HG02884 (cell line): Measurements from ENCODE around the gene EHD2.
"Not testable (repeated sequence)": the region's sequence is repeated elsewhere in the genome, so short reads cannot be mapped to it uniquely, and the experiment has no call there.

Experiments
- ATAC-seq: cut with Tn5 transposase; IDR thresholded peaks from one replicate; pipeline ENCODE4 v1.9.1; 2021; ENCODE audit warnings: mild to moderate bottlenecking, moderate library complexity; ENCODE audit not compliant: unreplicated experiment

Gene EHD2

GRCh38 chr19:47713046-47714021, at the start of gene EHD2:
TSS of gene EHD2 (plus strand) at chr19:47713422. CDS start at chr19:47716613, 3,191 bp downstream.
- ATAC-seq = no peak

- ATAC-seq = no peak
Measured at GRCh38 chr19:47663435-47663910, 49.7 kb upstream of the EHD2 start.

- no peak for ATAC-seq
Measured at GRCh38 chr19:47663911-47664771, 49.1 kb upstream of the EHD2 start.

GRCh38 chr19:47668556-47668955, 44.7 kb upstream of the EHD2 start:
- not testable (repeated sequence) for ATAC-seq

- ATAC-seq = no peak
Measured at GRCh38 chr19:47670736-47671135, 42.5 kb upstream of the EHD2 start.

- ATAC-seq = no peak
Measured at GRCh38 chr19:47671499-47671898, 41.7 kb upstream of the EHD2 start.

GRCh38 chr19:47673426-47673825, 39.8 kb upstream of the EHD2 start:
- ATAC-seq = no peak

GRCh38 chr19:47674548-47674947, 38.7 kb upstream of the EHD2 start:
- no peak for ATAC-seq

- ATAC-seq = no peak
Measured at GRCh38 chr19:47675271-47675670, 38.0 kb upstream of the EHD2 start.

GRCh38 chr19:47675859-47676258, 37.4 kb upstream of the EHD2 start:
- ATAC-seq = no peak

GRCh38 chr19:47676811-47677210, 36.4 kb upstream of the EHD2 start:
- ATAC-seq = no peak

GRCh38 chr19:47679251-47679900, 33.8 kb upstream of the EHD2 start:
- ATAC-seq = no peak

- ATAC-seq = no peak
Measured at GRCh38 chr19:47679922-47680857, 33.0 kb upstream of the EHD2 start.

- ATAC-seq = no peak
Measured at GRCh38 chr19:47680858-47681332, 32.3 kb upstream of the EHD2 start.

- no peak for ATAC-seq
Measured at GRCh38 chr19:47681388-47681787, 31.8 kb upstream of the EHD2 start.

- ATAC-seq = no peak
Measured at GRCh38 chr19:47681936-47682335, 31.3 kb upstream of the EHD2 start.

GRCh38 chr19:47682939-47683338, 30.3 kb upstream of the EHD2 start:
- ATAC-seq = no peak

GRCh38 chr19:47686679-47687450, 26.4 kb upstream of the EHD2 start:
- no peak for ATAC-seq

- no peak for ATAC-seq
Measured at GRCh38 chr19:47687906-47688305, 25.3 kb upstream of the EHD2 start.
